K562 (cell line): ENCODE measurements around the gene TBX1. TPM values are rescaled to one million over a fixed set of nuclear protein-coding genes. Genes with fewer than 3 reads are reported as not detected.

Experiments used
- ARID3A ChIP-seq: IDR thresholded peaks from 2 replicates; pipeline ENCODE4 v1.6.1; 2012; ENCODE audit warnings: low read depth, low read length, improper control_type of control experiment, borderline replicate concordance
- CCNT2 ChIP-seq: IDR thresholded peaks from 2 replicates; pipeline ENCODE4 v1.6.1; 2011; ENCODE audit warnings: borderline replicate concordance, low read depth, mild to moderate bottlenecking, moderate library complexity, mixed read lengths, low read length; ENCODE audit not compliant: insufficient read length; ENCODE audit errors: extremely low read depth
- EWSR1 ChIP-seq: fragments of 450-650 bp; IDR thresholded peaks from 2 replicates; pipeline ENCODE4 v1.6.1; 2018; ENCODE audit warnings: borderline replicate concordance, mild to moderate bottlenecking, low read depth, moderate library complexity; ENCODE audit not compliant: partially characterized antibody
- EZH2 ChIP-seq: IDR thresholded peaks from 2 replicates; pipeline ENCODE4 v1.6.1; 2012; ENCODE audit warnings: low read depth, mild to moderate bottlenecking, inconsistent platforms, low read length, borderline replicate concordance
- GABPB2 ChIP-seq: fragments of 250-450 bp; sonication (Bioruptor Pico); conservative IDR thresholded peaks from 2 replicates; pipeline ENCODE4 v1.5.1; 2021; ENCODE audit warnings: mild to moderate bottlenecking
- GMEB1 ChIP-seq: fragments of 250-450 bp; sonication (Bioruptor Pico); IDR thresholded peaks from 2 replicates; pipeline ENCODE4 v1.4.0; 2020; ENCODE audit warnings: mild to moderate bottlenecking
- MED1 ChIP-seq: sonication (generic); formaldehyde crosslinking; IDR thresholded peaks from 2 replicates; pipeline ENCODE4 v1.8.1; 2023; ENCODE audit warnings: missing genetic modification reagents, borderline replicate concordance
- NFE2 ChIP-seq: IDR thresholded peaks from 2 replicates; pipeline ENCODE4 v1.6.1; 2014; ENCODE audit warnings: antibody characterized with exemption, low read depth
- NKRF ChIP-seq: fragments of 450-650 bp; IDR thresholded peaks from 2 replicates; pipeline ENCODE4 v1.6.1; 2016; ENCODE audit warnings: borderline replicate concordance
- PREB ChIP-seq: sonication (generic); formaldehyde crosslinking; IDR thresholded peaks from 2 replicates; pipeline ENCODE4 v1.8.1; 2023; ENCODE audit warnings: mild to moderate bottlenecking, missing genetic modification reagents
- PTRF ChIP-seq: fragments of 450-650 bp; IDR thresholded peaks from 2 replicates; pipeline ENCODE4 v1.6.1; 2016; ENCODE audit warnings: mild to moderate bottlenecking, missing genetic modification characterization, missing compliant biosample characterization
- SMAD3 ChIP-seq: fragments of 450-650 bp; formaldehyde crosslinking; conservative IDR thresholded peaks from 2 replicates; pipeline ENCODE4 v1.4.0; 2020; ENCODE audit warnings: mild to moderate bottlenecking
- TCF7 ChIP-seq: sonication (generic); IDR thresholded peaks from 2 replicates; pipeline ENCODE4 v1.6.1; 2016; ENCODE audit warnings: antibody characterized with exemption, borderline replicate concordance
- VEZF1 ChIP-seq: fragments of 200-800 bp; sonication (Bioruptor generic); IDR thresholded peaks from 2 replicates; pipeline ENCODE4 v1.6.1; 2017; ENCODE audit warnings: missing genetic modification characterization, missing compliant biosample characterization
- ZNF551 ChIP-seq: fragments of 250-450 bp; sonication (Bioruptor Pico); IDR thresholded peaks from 2 replicates; pipeline ENCODE4 v1.5.0; 2021; ENCODE audit warnings: mild to moderate bottlenecking, moderate library complexity
- ZNF830 ChIP-seq: fragments of 250-450 bp; sonication (Bioruptor Pico); IDR thresholded peaks from 2 replicates; pipeline ENCODE4 v1.5.0; 2021; ENCODE audit warnings: mild to moderate bottlenecking
- polyA plus RNA-seq, 8 experiments: library from polyadenylated mRNA; depleted of rRNA in 4 of 8; stranded (reverse) in 5 of 8; unstranded in 3 of 8; fragments of >200 nt; fragmentation: Nextera tagmentation in 2 of 8; fragmentation: Illumina TruSeq in 1 of 8; extraction: Ambion mirVana in 2 of 8; extraction: Trizol in 1 of 8; gene quantifications; 2 replicates each; pipeline versions ENCODE4 v1.2.1 to v1.2.3, GENCODE V29; 2011 to 2014; ENCODE audit warnings: inconsistent platforms in 1 of 8, missing spikeins in 1 of 8
- total RNA-seq, 7 experiments: library from RNA; depleted of rRNA in 6 of 7; stranded (reverse); fragments of >200 nt in 6 of 7; fragmentation: Illumina TruSeq in 2 of 7; extraction: Trizol in 2 of 7; gene quantifications; 2 replicates each; pipeline versions ENCODE4 v1.2.1 to v1.2.3, GENCODE V29; 2011 to 2021; ENCODE audit warnings: low replicate concordance in 1 of 7

Gene TBX1
- total and polyA plus RNA-seq, 9 of the 15 experiments (the other 6 are each of a cell fraction or from before 2014, with no cell fraction given): 0.07 to 35.0 (median 3.9) TPM

- TF ChIP-seq PREB (CRISPR knock-in tag): no peak
- TF ChIP-seq ARID3A: no peak
- TF ChIP-seq GMEB1 (CRISPR knock-in tag): no peak
- peak; percentile 71 for TF ChIP-seq VEZF1
- TF ChIP-seq NKRF: peak; percentile 89
- TF ChIP-seq PTRF (tag): no peak
- TF ChIP-seq EWSR1: no peak
- TF ChIP-seq GABPB2 (CRISPR knock-in tag): no peak
- TF ChIP-seq MED1: no peak
- no peak for TF ChIP-seq ZNF830
- peak; percentile 91; the same call in 1 of the 2 replicates for TF ChIP-seq EZH2
- no peak for TF ChIP-seq SMAD3 (CRISPR knock-in tag)
- TF ChIP-seq TCF7: no peak
- peak; percentile 32 for TF ChIP-seq CCNT2
- TF ChIP-seq ZNF551 (CRISPR knock-in tag): no peak
- no peak for TF ChIP-seq NFE2
These were observed at the start of gene TBX1 (continued) for GRCh38 chr22:19760058-19760950.
